OCI-LY7 (cell line): ENCODE results near the gene PRICKLE2.

Experiments
- CTCF ChIP-seq: fragments of 200-600 bp; sonication (generic); conservative IDR thresholded peaks from 2 replicates; pipeline ENCODE4 v1.5.1; 2014; ENCODE audit warnings: mild to moderate bottlenecking, antibody characterized with exemption, low read length, moderate library complexity, mixed read lengths
- EZH2phosphoT487 ChIP-seq: fragments of 200-600 bp; sonication (generic); IDR thresholded peaks from 2 replicates; pipeline ENCODE4 v1.6.1; 2018; ENCODE audit warnings: low read depth, borderline replicate concordance, mild to moderate bottlenecking, mixed run types, antibody characterized with exemption, low read length, moderate library complexity, mixed read lengths

- TF ChIP-seq CTCF (peak; percentile 67), EZH2phosphoT487 (no peak)
These were observed at the start of gene PRICKLE2 for GRCh38 chr3:64224826-64225610.
